A673 (cell line): ENCODE data around the gene HSPA2. TPM values are rescaled to one million over a fixed set of nuclear protein-coding genes. Genes with fewer than 3 reads are reported as not detected.

ENCODE experiments used
- BruUV-seq: library from RNA; stranded (reverse); fragments of 400-500 nt; replicated peaks from 2 replicates; lab custom pipeline; 2021; lab: Mats Ljungman, UMichigan
- CTCF ChIA-PET: fragments of 300-600 bp; sonication (Branson Sonifier 250); formaldehyde crosslinking; loops from one replicate; lab custom pipeline; 2022; ENCODE audit warnings: antibody characterized with exemption; lab: Charles Lee
- POLR2A ChIA-PET: fragments of 300-600 bp; sonication (Branson Sonifier 250); formaldehyde crosslinking; loops from one replicate; lab custom pipeline; 2022; ENCODE audit warnings: antibody characterized with exemption; ENCODE audit not compliant: low non-redundant PET; lab: Charles Lee
- DNase-seq: peaks from one replicate; pipeline ENCODE4 v3.0.0-alpha.2; 2015; ENCODE audit warnings: low spot score
- H3K27ac ChIP-seq: fragments of 200-600 bp; sonication (generic); 2 replicates; pipeline ENCODE4 v1.5.1; 2016; ENCODE audit warnings: mixed run types, low read depth, mild to moderate bottlenecking, mixed read lengths, antibody characterized with exemption, low read length; ENCODE audit not compliant: poor library complexity, severe bottlenecking
- H3K27me3 ChIP-seq: fragments of 200-600 bp; sonication (generic); replicated peaks from 2 replicates; pipeline ENCODE4 v1.6.1; 2017; ENCODE audit warnings: mixed run types, low read depth, mild to moderate bottlenecking, mixed read lengths, antibody characterized with exemption, low read length; ENCODE audit not compliant: insufficient read depth, poor library complexity
- H3K36me3 ChIP-seq: fragments of 200-600 bp; sonication (generic); 2 replicates; pipeline ENCODE4 v1.6.1; 2016; ENCODE audit warnings: mixed run types, mild to moderate bottlenecking, mixed read lengths, antibody characterized with exemption, low read length; ENCODE audit not compliant: insufficient read depth, poor library complexity, severe bottlenecking
- H3K4me1 ChIP-seq: fragments of 200-600 bp; sonication (generic); 2 replicates; pipeline ENCODE4 v1.6.1; 2017; ENCODE audit warnings: mixed run types, mild to moderate bottlenecking, mixed read lengths, antibody characterized with exemption, low read length; ENCODE audit not compliant: insufficient read depth, poor library complexity, severe bottlenecking
- H3K4me3 ChIP-seq: fragments of 200-600 bp; sonication (generic); 2 replicates; pipeline ENCODE4 v1.5.1; 2016; ENCODE audit warnings: low read depth, mixed run types, mild to moderate bottlenecking, mixed read lengths, low read length; ENCODE audit not compliant: poor library complexity, severe bottlenecking
- H3K9me3 ChIP-seq: fragments of 200-600 bp; sonication (generic); 2 replicates; pipeline ENCODE4 v1.6.1; 2016; ENCODE audit warnings: mixed run types, low read depth, mild to moderate bottlenecking, mixed read lengths, antibody characterized with exemption, low read length; ENCODE audit not compliant: poor library complexity, severe bottlenecking
- CTCF ChIP-seq: fragments of 300-800, 200-600 bp; sonication (generic); conservative IDR thresholded peaks from 2 replicates; pipeline ENCODE4 v1.5.1; 2017; ENCODE audit warnings: low read depth, mild to moderate bottlenecking, antibody characterized with exemption, low read length, moderate library complexity, mixed read lengths
- EZH2 ChIP-seq: fragments of 200-600 bp; sonication (generic); IDR thresholded peaks from 2 replicates; pipeline ENCODE4 v1.6.1; 2017; ENCODE audit warnings: borderline replicate concordance, low read depth, mild to moderate bottlenecking, mixed read lengths, antibody characterized with exemption, low read length; ENCODE audit not compliant: poor library complexity, severe bottlenecking
- intact Hi-C: fragments of 100-400 bp; cut with micrococcal nuclease; formaldehyde crosslinking; loops from one replicate; pipeline ENCODE4 v1.10.0; 2022; ENCODE audit not compliant: unreplicated experiment
- total RNA-seq: library from RNA; stranded (reverse); gene quantifications from 2 replicates; pipeline ENCODE4 v1.2.3, GENCODE V29; 2021

Gene HSPA2
- total RNA-seq, 1 experiment from 2014 or later: 14.3 TPM

GRCh38 chr14:64518229-64518628 is 22.3 kb upstream of the HSPA2 start:
- Histone ChIP-seq H3K27me3 (no peaks in the 10 kb centered on the region), H3K4me1 (no peaks in the 10 kb centered on the region), H3K27ac (no peak overlapping the region), H3K9me3 (no peaks in the 10 kb centered on the region), H3K4me3 (no peak overlapping the region), H3K36me3 (peaks cover 17% of the 10 kb centered on the region)
- BruUV-seq: no TSS peak
- CTCF ChIA-PET: no interaction called here
- POLR2A ChIA-PET: interaction anchor here (0.7 kb wide), 1 partner anchor 629 kb away, joined by 3 read pairs; no protein-coding TSS in a partner anchor
- TF ChIP-seq EZH2 (no peak), CTCF (no peak)
- DNase-seq: no peak
- intact Hi-C loops: no loop called here

- TF ChIP-seq CTCF: no peak
- TF ChIP-seq EZH2: no peak
- Histone ChIP-seq H3K36me3 (peaks cover 28% of the 10 kb centered on the region), H3K4me1 (no peaks in the 10 kb centered on the region), H3K27me3 (no peaks in the 10 kb centered on the region), H3K4me3 (no peak overlapping the region), H3K9me3 (no peaks in the 10 kb centered on the region), H3K27ac (no peak overlapping the region)
- POLR2A ChIA-PET: no interaction called here
- DNase-seq: no peak
- CTCF ChIA-PET: no interaction called here
- no TSS peak for BruUV-seq
- intact Hi-C loops: no loop called here
Measured at GRCh38 chr14:64520699-64521098, 19.8 kb upstream of the HSPA2 start.

- intact Hi-C loops: no loop called here
- H3K27ac ChIP-seq: no peak overlapping the region
- TF ChIP-seq CTCF (no peak), EZH2 (no peak)
- H3K9me3 ChIP-seq: no peaks in the 10 kb centered on the region
- ChIA-PET CTCF (interaction anchor here (0.7 kb wide), 1 partner anchor 300 kb away, joined by 3 read pairs; no protein-coding TSS in a partner anchor), POLR2A (no interaction called here)
- peaks cover 28% of the 10 kb centered on the region for H3K36me3 ChIP-seq
- DNase-seq: no peak
- H3K4me3 ChIP-seq: no peak overlapping the region
- no peaks in the 10 kb centered on the region for H3K4me1 ChIP-seq
- BruUV-seq: no TSS peak
- no peaks in the 10 kb centered on the region for H3K27me3 ChIP-seq
Measured at GRCh38 chr14:64522591-64523355, 17.8 kb upstream of the HSPA2 start.
